Choroid plexus epithelial cell (primary cell): ENCODE data around the gene PATZ1.

Experiments used
- DNase-seq: peaks from one replicate; pipeline ENCODE4 v3.0.0-alpha.2; 2010; ENCODE audit warnings: low read depth
- H3K4me3 ChIP-seq: 2 replicates; pipeline ENCODE4 v1.5.1; 2011; ENCODE audit warnings: low read depth, mild to moderate bottlenecking, control low read depth, low read length, moderate library complexity
- TF ChIP-seq, protein P1 (sequence below): conservative IDR thresholded peaks from 2 replicates; pipeline ENCODE4 v1.5.1; 2011; ENCODE audit warnings: low read depth, mild to moderate bottlenecking, control low read depth, inconsistent platforms, low read length, moderate library complexity

Gene PATZ1

DNA sequence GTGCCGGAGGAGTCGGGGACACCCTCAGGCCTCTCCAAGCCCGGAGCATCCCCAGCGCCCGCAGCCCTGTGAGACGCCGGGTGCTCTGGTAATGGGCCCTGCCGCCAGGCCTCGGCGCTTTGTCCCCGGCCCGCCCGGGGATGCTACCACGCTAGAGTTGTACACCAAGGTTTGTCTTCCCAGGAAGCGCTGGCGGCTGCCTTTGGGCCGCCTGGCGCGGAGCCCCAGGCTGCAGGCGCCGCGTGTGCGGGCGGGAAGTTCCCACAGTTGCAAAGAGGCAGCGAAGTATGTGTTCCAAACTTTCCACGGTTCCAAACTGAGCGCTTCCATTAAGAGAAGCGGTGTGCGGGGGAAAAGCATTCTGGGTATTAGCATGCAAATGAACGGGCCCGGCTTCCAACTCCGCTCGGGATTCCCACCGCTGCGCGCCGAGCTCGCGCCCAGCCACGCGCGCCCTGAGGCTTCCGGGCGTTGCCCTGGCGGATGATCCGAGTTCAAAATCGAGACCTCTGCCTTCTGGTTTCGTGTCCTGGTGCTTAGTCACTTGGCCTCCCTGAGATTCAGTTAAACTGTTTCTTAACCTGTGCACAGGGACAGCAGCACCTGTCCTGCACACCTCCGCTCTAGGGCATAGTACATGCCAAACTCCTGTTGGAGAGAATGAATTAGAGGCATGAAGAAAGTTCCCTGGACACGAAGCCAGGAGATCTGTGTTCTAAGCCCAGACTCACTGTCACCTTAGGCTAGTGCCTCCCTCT lies 1.3 kb upstream of the PATZ1 start:
- TF ChIP-seq, protein P1, sequence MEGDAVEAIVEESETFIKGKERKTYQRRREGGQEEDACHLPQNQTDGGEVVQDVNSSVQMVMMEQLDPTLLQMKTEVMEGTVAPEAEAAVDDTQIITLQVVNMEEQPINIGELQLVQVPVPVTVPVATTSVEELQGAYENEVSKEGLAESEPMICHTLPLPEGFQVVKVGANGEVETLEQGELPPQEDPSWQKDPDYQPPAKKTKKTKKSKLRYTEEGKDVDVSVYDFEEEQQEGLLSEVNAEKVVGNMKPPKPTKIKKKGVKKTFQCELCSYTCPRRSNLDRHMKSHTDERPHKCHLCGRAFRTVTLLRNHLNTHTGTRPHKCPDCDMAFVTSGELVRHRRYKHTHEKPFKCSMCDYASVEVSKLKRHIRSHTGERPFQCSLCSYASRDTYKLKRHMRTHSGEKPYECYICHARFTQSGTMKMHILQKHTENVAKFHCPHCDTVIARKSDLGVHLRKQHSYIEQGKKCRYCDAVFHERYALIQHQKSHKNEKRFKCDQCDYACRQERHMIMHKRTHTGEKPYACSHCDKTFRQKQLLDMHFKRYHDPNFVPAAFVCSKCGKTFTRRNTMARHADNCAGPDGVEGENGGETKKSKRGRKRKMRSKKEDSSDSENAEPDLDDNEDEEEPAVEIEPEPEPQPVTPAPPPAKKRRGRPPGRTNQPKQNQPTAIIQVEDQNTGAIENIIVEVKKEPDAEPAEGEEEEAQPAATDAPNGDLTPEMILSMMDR, result no peak
- DNase-seq, result peak; percentile 80
- H3K4me3 ChIP-seq, result peak overlapping the region; percentile 69

DNA sequence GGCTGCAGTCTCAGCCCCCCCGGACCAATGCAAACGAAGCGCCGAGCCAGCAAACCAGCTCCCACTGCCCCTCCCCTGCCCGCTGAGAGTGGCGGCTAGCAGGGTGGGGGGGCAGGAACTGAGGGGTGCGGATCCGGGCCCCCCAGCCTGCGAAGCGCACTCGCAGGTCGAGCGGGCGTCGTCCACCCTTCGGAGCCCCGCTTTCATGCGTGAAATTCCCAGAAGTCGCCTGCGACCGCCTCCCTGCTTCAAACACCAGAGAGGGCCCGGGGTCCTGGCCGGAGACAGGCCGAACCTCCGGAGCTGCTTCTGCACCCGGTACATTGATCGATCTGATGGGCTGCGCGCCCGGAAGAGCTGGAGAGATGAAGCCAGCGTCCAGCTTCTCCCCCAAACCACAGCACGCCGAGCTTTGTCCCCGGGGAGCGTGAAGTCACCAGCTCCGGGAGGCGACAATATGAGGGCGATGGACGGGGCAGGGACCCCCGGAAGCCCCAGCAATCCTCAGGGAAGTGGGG lies 646 bp upstream of the PATZ1 start:
- TF ChIP-seq, protein P1, result no peak
- H3K4me3 ChIP-seq, result peak overlapping the region; percentile 69
- DNase-seq, result peak; percentile 54

DNA sequence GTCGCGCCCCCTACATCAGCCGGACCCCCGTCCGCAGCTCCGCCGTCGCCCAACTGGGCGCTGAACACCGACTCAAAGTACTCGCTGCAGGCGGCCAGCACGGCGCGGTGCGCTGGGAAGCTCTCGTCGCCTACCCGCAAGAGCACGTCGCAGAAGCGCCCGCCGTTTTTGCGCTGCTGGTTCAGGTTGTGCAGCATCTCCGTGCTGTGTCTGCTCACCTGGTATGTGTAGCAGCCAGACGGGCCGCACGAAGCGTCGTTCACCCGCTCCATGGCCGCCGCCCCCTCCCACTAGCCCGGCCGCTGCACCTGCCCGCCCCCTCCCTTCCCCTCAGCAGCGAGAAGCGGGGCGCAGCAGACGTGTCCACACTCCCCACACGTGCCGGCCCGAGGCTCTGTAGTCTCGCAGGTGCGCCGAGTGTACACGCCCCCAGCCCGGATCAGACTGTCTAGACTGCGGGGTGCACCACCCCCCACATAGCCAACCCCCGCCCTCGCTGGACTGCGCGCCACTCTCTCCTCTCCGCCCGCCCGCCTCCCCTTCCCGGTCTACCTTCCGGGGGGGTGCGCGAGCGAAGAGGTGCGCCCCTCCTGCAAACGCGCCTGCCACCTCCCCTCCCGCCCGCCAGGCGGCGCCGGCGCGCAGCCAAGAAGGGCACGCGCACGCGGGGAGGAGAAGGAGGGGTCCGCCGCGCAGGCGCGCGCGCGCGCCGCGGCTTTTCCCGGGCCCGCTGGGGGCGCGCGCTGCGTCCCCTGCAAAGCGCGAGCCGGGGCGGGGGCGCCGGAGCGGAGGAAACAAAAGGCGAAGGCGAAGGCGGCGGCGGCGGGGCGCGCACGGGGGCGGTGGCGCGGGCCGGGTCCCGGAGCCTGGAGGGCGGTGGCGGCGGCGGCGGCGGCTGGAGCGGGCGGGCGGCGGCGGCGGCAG lies 553 bp downstream of the PATZ1 start:
- TF ChIP-seq, protein P1, result peak; percentile 61
- H3K4me3 ChIP-seq, result peak overlapping the region; percentile 69
- DNase-seq, result peak; percentile 88

DNA sequence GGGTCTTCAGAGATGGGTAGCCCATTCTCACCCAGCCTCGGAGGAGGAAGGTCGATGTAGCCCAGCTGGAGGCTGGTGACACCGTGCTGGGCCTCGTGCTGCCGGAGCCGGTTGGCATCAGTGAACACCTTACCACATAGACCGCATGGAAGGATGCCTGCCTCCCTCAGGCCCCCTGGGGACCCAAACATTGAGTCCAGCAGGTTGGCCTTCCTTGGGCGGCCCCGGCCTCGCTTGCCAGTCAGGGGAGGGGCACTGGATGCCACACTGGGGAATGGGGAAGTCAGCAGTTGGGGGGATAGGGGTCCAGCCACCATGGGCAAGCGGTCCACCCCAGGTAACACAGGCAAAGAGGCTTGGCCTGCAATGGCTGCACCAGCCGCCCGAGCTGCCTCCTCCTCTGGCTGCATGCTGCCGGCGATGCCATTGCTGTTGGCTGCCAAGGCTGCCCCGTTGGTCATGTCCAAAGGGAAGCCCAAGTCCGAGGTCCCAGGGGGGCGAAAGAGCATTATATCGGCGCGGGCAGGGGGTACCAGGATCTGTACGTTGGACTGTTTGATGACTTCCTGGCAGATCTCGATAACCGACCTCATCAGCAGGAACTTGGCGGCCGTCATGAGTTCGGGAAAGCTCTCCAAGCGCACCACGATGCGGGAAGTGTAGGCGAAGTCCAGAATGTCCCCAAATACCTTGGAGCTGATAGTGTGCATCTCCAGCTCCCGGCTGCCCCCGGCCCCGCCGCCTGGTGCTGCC lies 1.4 kb downstream of the PATZ1 start:
- TF ChIP-seq, protein P1, result no peak
- peak; percentile 67 for DNase-seq
- peak overlapping the region; percentile 69 for H3K4me3 ChIP-seq

DNA sequence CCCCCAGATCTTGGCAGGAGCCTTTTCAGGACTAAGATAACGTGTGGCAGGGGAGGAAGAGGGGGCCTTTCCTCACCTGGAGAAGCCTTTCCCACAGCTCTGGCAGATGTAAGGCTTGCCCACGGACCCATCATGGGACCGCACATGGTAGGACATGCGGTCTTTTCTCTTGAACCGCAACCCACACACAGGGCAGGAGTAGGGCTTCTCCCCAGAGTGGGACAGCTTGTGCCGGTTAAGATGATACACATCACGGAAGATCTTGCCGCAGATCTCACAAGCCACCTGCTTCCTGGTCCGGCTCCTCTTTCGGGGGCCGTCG lies 1.9 kb downstream of the PATZ1 start:
- peak overlapping the region; percentile 17 for H3K4me3 ChIP-seq
- TF ChIP-seq, protein P1, result no peak
- DNase-seq, result no peak

DNA sequence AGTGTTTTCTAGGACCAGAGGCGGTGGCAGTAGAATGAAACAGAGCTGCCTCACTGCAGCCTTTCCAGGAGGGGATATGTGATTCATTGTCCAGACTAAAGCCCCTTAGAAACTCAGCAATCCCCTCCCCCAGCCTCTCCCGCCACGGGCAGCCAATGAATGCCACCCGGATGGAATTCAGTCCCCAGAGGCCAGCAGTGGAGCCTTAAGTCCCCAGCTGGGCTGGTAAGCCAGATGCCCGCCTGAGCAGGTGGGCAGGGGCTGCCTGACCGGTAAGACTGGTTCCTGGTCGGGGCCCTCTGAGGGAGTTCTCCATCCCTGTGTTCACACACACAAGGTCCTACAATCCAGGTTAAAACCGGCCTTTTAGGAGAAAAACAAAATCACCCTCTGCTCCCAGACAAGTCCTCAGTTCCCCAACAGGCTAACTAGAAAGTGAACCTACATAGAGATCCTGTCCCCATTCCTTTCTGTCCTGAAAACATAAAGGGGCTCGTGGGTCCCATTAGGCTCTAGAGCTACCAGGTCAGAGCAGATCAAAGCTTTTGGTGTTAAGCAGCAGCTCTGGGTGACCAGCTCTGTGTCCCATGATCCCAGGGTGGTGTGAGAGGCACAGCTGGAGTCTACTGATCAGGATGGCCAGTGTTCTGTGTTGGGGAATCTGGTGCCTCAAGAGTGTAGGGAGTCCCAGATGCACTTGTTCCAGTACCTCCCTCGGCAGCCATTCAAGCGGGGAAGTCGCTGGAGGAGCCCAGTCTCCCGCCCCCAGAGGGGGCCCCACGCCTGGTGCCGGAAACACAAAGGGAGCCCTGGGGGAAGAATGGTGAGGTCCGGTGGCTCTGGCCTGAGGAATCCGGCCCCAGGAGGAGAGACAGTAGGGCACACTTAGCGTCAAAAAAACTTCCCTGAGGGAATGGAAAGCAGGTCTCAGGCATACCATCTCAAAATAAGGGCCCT lies 2.6 kb downstream of the PATZ1 start:
- DNase-seq, result peak; percentile 30
- peak overlapping the region; percentile 26 for H3K4me3 ChIP-seq
- TF ChIP-seq, protein P1, result no peak
